ENCODE measurements around the gene KIF22. TPM values are rescaled to one million over a fixed set of nuclear protein-coding genes. Genes with fewer than 3 reads are reported as not detected.

The KIF22 gene
- 10 to 100 TPM; 24.7 to 56.2 (median 53.0) TPM for total RNA-seq
- long read RNA-seq, donor 1, transcript KIF22-201 (14 exons, 2,113 nt) = major isoform, 19 of 41 reads
- long read RNA-seq, donor 1, partial matches to known transcripts = 9 of 41 reads
- long read RNA-seq, donor 1, other reads (novel, unspliced or antisense) = 13 of 41 reads
- long read RNA-seq, donor 2, transcript KIF22-201 (14 exons, 2,113 nt) = major isoform, 39 of 46 reads
- long read RNA-seq, donor 2, partial matches to known transcripts = 5 of 46 reads
- long read RNA-seq, donor 2, other reads (novel, unspliced or antisense) = 2 of 46 reads

DNA sequence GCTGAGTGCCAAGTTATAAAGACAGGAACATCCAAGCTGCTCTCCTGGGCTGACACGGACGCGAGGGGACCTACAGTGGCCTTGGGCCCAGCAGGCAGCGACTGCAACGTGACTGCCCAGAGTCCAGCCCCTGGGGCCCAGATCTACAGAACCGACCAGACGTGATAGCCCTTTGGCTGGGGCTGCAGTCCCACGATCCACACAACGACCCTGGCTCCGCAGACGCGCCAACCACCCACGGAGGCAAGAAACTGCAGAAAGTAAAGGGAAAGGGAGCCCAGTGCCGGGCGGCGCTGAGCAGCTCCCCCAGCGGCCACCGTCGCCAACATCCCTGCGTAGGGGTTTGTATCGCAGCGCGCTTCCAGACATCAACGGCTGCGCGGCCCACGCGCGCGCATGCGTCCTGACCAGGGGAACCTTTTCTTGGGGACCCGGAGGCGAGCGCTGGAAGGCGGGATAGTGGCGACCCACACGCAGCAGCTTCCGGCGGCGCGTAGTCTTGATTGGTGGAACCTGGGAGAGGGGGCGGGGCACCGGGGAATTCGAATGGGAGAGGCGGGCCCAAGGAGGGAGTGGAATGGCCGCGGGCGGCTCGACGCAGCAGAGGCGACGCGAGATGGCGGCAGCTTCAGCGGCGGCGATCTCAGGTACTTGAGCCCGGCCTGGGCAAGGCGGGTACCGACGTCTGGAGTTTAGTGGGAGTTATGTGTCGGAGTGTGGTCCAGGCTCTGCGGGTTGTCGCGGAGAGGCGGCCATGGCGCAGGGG, at the start of gene KIF22:
KIF22 (plus strand) TSS at position 569 of the 766 bp plus-strand sequence; CDS start at position 578, 9 bp downstream.
- peak; percentile 78 for TF ChIP-seq CTCF (IDR thresholded peaks at IDR 0.05)
- DNase-seq = peak; percentile 99 to 100 (median 99)
- peak; percentile 98 for ATAC-seq
- peak within 1 kb of the TSS; percentile 58 for H3K4me3 ChIP-seq
- H3K36me3 ChIP-seq (ENCODE audit: low read depth) = no peaks in the 10 kb centered on the region
- intact Hi-C loops (cut with DNase I, micrococcal nuclease) = no loop called here
- H3K4me1 ChIP-seq (ENCODE audit: low read depth) = peaks cover 24% of the 10 kb centered on the region
- no peaks in the 10 kb centered on the region for H3K9me3 ChIP-seq

- no peak for ATAC-seq
- no peaks in the 10 kb centered on the region for H3K36me3 ChIP-seq (ENCODE audit: low read depth)
- no peak for TF ChIP-seq CTCF (IDR thresholded peaks at IDR 0.05)
- no peaks in the 10 kb centered on the region for H3K9me3 ChIP-seq
- peaks cover 52% of the 10 kb centered on the region for H3K4me1 ChIP-seq (ENCODE audit: low read depth)
- peak in 1 of 3 donors; percentile 26 for DNase-seq
- intact Hi-C loops (cut with DNase I, micrococcal nuclease) = no loop called here
- H3K4me3 ChIP-seq = no peak overlapping the region
These were observed 47.8 kb upstream of the KIF22 start for GRCh38 chr16:29742683-29743275.

DNA sequence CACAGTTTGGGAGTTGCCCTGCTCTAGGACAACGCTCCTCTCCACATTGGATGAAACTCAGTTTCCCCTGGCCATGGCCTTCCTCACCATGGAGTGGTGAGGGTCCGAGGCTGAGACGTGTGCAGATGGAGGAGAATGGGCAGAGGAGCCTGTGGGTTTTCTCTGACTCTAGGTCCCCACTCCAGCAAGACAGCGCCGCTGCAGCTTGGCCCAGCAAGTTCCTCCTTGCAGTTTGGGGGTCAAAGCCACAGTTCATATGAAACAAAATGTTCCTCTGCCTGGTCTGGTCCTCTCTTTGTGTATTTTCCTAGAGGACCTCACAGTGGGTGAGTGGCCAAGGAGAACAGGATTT, 47.1 kb upstream of the KIF22 start:
- Histone ChIP-seq H3K9me3 (no peaks in the 10 kb centered on the region), H3K4me1 (ENCODE audit: low read depth) (peaks cover 53% of the 10 kb centered on the region), H3K4me3 (no peak overlapping the region), H3K36me3 (ENCODE audit: low read depth) (no peaks in the 10 kb centered on the region)
- ATAC-seq (no peak), DNase-seq (peak in 1 of 3 donors; percentile 28)
- intact Hi-C loops (cut with DNase I, micrococcal nuclease) = no loop called here
- no peak for TF ChIP-seq CTCF (IDR thresholded peaks at IDR 0.05)

- no peak overlapping the region for H3K4me3 ChIP-seq
- peaks cover 49% of the 10 kb centered on the region for H3K4me1 ChIP-seq (ENCODE audit: low read depth)
- DNase-seq (no peak), ATAC-seq (no peak)
- no peaks in the 10 kb centered on the region for H3K9me3 ChIP-seq
- no peak for TF ChIP-seq CTCF (IDR thresholded peaks at IDR 0.05)
- intact Hi-C loops (cut with DNase I, micrococcal nuclease) = no loop called here
- no peaks in the 10 kb centered on the region for H3K36me3 ChIP-seq (ENCODE audit: low read depth)
These were observed 46.6 kb upstream of the KIF22 start for GRCh38 chr16:29743827-29744531.

- intact Hi-C loops (cut with DNase I, micrococcal nuclease) = no loop called here
- no peaks in the 10 kb centered on the region for H3K36me3 ChIP-seq (ENCODE audit: low read depth)
- peaks cover 43% of the 10 kb centered on the region for H3K4me1 ChIP-seq (ENCODE audit: low read depth)
- DNase-seq (peak in 1 of 3 donors; percentile 67), ATAC-seq (no peak)
- H3K9me3 ChIP-seq = no peaks in the 10 kb centered on the region
- TF ChIP-seq CTCF (IDR thresholded peaks at IDR 0.05) = no peak
- no peak overlapping the region for H3K4me3 ChIP-seq
These were observed 45.9 kb upstream of the KIF22 start for GRCh38 chr16:29744541-29745101.

All from mucosa of descending colon (tissue), 3 donors.